CD4-positive, alpha-beta T cell (primary cell): Measurements from ENCODE around the gene GUCD1. TPM values are rescaled to one million over a fixed set of nuclear protein-coding genes. Genes with fewer than 3 reads are reported as not detected.

Experiments
- ATAC-seq: fragments of 200-7000 bp; cut with Tn5 transposase; one replicate; pipeline ENCODE4 v1.10.0; 2022; ENCODE audit warnings: mild to moderate bottlenecking; ENCODE audit not compliant: poor library complexity
- CTCF ChIA-PET: fragments of 350-600 bp; sonication (Branson Sonifier 250); formaldehyde crosslinking; loops from one replicate; lab custom pipeline; 2021; ENCODE audit warnings: antibody characterized with exemption, inconsistent platforms; lab: Charles Lee
- POLR2A ChIA-PET: fragments of 350-600 bp; sonication (Branson Sonifier 250); formaldehyde crosslinking; loops from one replicate; lab custom pipeline; 2021; ENCODE audit warnings: antibody characterized with exemption, inconsistent platforms; lab: Charles Lee
- DNase-seq, 14 experiments: peaks; one replicate each; pipeline ENCODE4 v3.0.0-alpha.2; 2013 to 2020; ENCODE audit warnings: mixed read lengths in 2 of 14
- H3K27ac ChIP-seq, 2 donors: one replicate each; pipeline versions ENCODE4 v1.5.1 to v1.7.0; 2013; ENCODE audit warnings: low read length in 2 of 2, low read depth in 1 of 2, mild to moderate bottlenecking in 1 of 2
- H3K27me3 ChIP-seq, 2 experiments: 1 replicate in 1 of 2; 2 replicates in 1 of 2; pipeline versions ENCODE4 v1.6.1 to v1.7.0; 2013; ENCODE audit warnings: low read length in 2 of 2, control low read depth in 1 of 2, mild to moderate bottlenecking in 1 of 2, moderate library complexity in 1 of 2; ENCODE audit not compliant: insufficient read depth in 2 of 2, control insufficient read depth in 1 of 2
- H3K36me3 ChIP-seq: one replicate; pipeline ENCODE4 v1.6.1; 2013; ENCODE audit warnings: low read length, control low read depth; ENCODE audit not compliant: insufficient read depth
- H3K4me1 ChIP-seq: one replicate; pipeline ENCODE4 v1.6.1; 2013; ENCODE audit warnings: low read length, control low read depth; ENCODE audit not compliant: insufficient read depth
- H3K4me3 ChIP-seq: one replicate; pipeline ENCODE4 v1.5.1; 2013; ENCODE audit warnings: mild to moderate bottlenecking, low read length, moderate library complexity
- H3K9me3 ChIP-seq, 2 experiments: 1 replicate in 1 of 2; 2 replicates in 1 of 2; pipeline versions ENCODE4 v1.6.1 to v1.7.0; 2013; ENCODE audit warnings: low read length in 2 of 2, mild to moderate bottlenecking in 2 of 2, control low read depth in 1 of 2, moderate library complexity in 1 of 2; ENCODE audit not compliant: control insufficient read depth in 1 of 2, insufficient read depth in 1 of 2
- H3K27ac Mint-ChIP-seq: one replicate; pipeline ENCODE4 v1.8.0; 2020; ENCODE audit warnings: mixed read lengths
- H3K27me3 Mint-ChIP-seq: one replicate; pipeline ENCODE4 v1.8.0; 2021; ENCODE audit warnings: mixed read lengths
- H3K36me3 Mint-ChIP-seq: one replicate; pipeline ENCODE4 v1.8.0; 2021; ENCODE audit warnings: low read depth, mixed read lengths
- H3K4me1 Mint-ChIP-seq: one replicate; pipeline ENCODE4 v1.8.0; 2021; ENCODE audit warnings: low read depth, mixed read lengths
- H3K4me3 Mint-ChIP-seq: one replicate; pipeline ENCODE4 v1.8.0; 2020; ENCODE audit warnings: mild to moderate bottlenecking, mixed read lengths
- H3K9me3 Mint-ChIP-seq: one replicate; pipeline ENCODE4 v1.8.0; 2020; ENCODE audit warnings: mixed read lengths
- intact Hi-C, 2 experiments: fragments of 100-400 bp; cut with DNase I in 1 of 2; cut with micrococcal nuclease in 1 of 2; formaldehyde crosslinking; loops; one replicate each; pipeline versions ENCODE4 v1.15.1 to v1.9.0; 2023 to 2025; cut with DNase I, micrococcal nuclease
- total RNA-seq, 174 experiments: library from RNA in 2 of 174; stranded (reverse) in 2 of 174; gene quantifications; one replicate each; pipeline ENCODE4 v1.2.3 and lab custom pipeline; 2021 to 2026
- TF ChIP-seq, protein P1 (sequence below): fragments of 200-600 bp; IDR thresholded peaks from one replicate; pipeline ENCODE4 v1.8.0; 2022; ENCODE audit warnings: antibody characterized with exemption, mild to moderate bottlenecking

Gene GUCD1
- total RNA-seq, 2 experiments from 2014 or later: 60.9 to 68.3 TPM

DNA sequence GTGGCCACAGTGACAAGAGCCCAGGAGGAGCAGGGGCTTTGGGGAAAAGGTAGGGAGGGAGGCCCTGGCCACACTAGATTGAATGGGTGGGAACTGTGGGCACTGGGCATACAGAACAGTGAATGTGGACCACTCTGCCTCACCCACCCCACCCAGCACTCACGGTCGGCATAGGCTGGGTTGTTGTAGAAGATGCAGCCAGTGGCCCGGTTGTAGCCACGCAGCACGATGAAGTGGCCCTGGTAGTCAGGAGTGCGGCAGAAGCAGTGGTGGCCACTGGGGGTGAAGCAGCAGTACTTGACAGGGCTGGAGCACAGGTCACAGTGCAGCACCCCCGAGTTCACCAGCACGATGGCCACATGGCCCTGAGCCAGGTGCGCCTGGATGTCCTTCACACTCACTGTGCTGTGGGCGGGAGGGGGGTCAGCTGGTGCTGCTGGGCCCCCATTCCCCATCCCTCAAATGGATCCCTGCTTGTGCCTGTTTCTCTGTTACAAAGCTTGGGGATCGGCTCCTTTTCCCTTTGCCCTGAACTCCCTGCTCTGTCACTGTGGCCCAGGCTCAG, 11.2 kb downstream of the GUCD1 start:
- POLR2A ChIA-PET: no interaction called here
- CTCF ChIA-PET: no interaction called here

DNA sequence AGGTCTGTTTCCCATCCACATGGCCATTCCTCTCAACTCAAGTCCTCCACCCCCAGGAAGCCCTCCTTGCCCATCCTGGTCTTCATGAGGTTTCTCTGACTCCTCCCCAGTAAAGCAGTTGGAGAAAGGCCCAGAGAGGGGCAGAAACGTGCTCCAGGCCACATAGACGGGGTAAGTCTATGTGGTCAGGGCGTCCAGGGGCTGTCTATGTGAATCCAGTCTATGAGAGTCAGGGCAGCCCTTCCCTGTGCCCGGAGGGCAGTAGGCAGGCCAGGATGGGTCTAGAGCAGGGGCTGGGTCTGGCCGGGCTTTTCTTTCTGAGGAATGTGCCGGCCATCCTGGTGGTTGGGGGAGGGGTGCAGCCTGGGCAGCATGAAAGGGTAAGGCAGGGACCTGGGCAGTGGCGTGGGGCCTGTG, 11.7 kb downstream of the GUCD1 start:
- POLR2A ChIA-PET: no interaction called here
- ATAC-seq (no peak), DNase-seq (no peak)
- Histone ChIP-seq H3K36me3 (peaks cover 73% of the 10 kb centered on the region), H3K4me1 (no peaks in the 10 kb centered on the region), H3K9me3 (no peaks in the 10 kb centered on the region), H3K27ac (no peak overlapping the region), H3K4me3 (no peak overlapping the region), H3K27me3 (no peaks in the 10 kb centered on the region)
- H3K27ac Mint-ChIP-seq: no peak overlapping the region
- no peaks in the 10 kb centered on the region for H3K4me1 Mint-ChIP-seq
- CTCF ChIA-PET: no interaction called here
- no peaks in the 10 kb centered on the region for H3K27me3 Mint-ChIP-seq
- TF ChIP-seq, protein P1, sequence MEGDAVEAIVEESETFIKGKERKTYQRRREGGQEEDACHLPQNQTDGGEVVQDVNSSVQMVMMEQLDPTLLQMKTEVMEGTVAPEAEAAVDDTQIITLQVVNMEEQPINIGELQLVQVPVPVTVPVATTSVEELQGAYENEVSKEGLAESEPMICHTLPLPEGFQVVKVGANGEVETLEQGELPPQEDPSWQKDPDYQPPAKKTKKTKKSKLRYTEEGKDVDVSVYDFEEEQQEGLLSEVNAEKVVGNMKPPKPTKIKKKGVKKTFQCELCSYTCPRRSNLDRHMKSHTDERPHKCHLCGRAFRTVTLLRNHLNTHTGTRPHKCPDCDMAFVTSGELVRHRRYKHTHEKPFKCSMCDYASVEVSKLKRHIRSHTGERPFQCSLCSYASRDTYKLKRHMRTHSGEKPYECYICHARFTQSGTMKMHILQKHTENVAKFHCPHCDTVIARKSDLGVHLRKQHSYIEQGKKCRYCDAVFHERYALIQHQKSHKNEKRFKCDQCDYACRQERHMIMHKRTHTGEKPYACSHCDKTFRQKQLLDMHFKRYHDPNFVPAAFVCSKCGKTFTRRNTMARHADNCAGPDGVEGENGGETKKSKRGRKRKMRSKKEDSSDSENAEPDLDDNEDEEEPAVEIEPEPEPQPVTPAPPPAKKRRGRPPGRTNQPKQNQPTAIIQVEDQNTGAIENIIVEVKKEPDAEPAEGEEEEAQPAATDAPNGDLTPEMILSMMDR: no peak
- H3K9me3 Mint-ChIP-seq: no peaks in the 10 kb centered on the region
- no peak overlapping the region for H3K4me3 Mint-ChIP-seq
- intact Hi-C loops: no loop called here
- H3K36me3 Mint-ChIP-seq: peaks cover 77% of the 10 kb centered on the region

More for the DNA sequence above, 11.2 kb downstream of the GUCD1 start:
- Histone ChIP-seq H3K4me3 (no peak overlapping the region), H3K9me3 (no peaks in the 10 kb centered on the region), H3K36me3 (peaks cover 79% of the 10 kb centered on the region), H3K27me3 (no peaks in the 10 kb centered on the region), H3K27ac (no peak overlapping the region), H3K4me1 (no peaks in the 10 kb centered on the region)
- TF ChIP-seq, protein P1: no peak
- H3K27me3 Mint-ChIP-seq: no peaks in the 10 kb centered on the region
- H3K36me3 Mint-ChIP-seq: peaks cover 81% of the 10 kb centered on the region
- no peaks in the 10 kb centered on the region for H3K9me3 Mint-ChIP-seq
- DNase-seq (no peak), ATAC-seq (no peak)
- H3K4me3 Mint-ChIP-seq: no peak overlapping the region
- intact Hi-C loops: no loop called here
- no peaks in the 10 kb centered on the region for H3K4me1 Mint-ChIP-seq
- no peak overlapping the region for H3K27ac Mint-ChIP-seq

DNA sequence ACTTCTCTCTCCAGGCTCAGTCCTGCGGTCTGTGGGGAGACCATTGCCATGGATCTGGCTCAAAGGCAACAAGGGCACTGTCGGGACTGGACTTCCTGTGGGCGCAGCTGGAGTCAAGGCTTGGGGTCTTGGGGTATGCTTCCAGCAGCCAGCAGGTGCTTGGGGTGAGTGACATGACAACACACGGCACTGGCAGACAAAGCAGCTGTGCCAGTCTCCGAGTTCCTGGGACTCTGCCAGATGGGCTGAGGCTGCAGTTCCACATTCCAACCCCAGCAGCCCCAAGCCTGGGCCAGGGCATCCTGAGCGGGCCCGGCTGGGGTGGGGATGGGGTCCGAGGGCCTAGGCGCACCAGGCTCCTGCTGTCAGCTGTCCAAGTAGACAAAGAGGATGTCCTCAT, 12.3 kb downstream of the GUCD1 start:
- Mint-ChIP-seq H3K4me3 (no peak overlapping the region), H3K4me1 (no peaks in the 10 kb centered on the region), H3K27me3 (no peaks in the 10 kb centered on the region), H3K36me3 (peaks cover 76% of the 10 kb centered on the region), H3K27ac (no peak overlapping the region), H3K9me3 (no peaks in the 10 kb centered on the region)
- Histone ChIP-seq H3K4me1 (no peaks in the 10 kb centered on the region), H3K27ac (no peak overlapping the region), H3K4me3 (no peak overlapping the region), H3K9me3 (no peaks in the 10 kb centered on the region), H3K27me3 (no peaks in the 10 kb centered on the region), H3K36me3 (peaks cover 68% of the 10 kb centered on the region)
- DNase-seq: no peak
- ChIA-PET POLR2A (interaction anchor here (1.3 kb wide), 1 partner anchor 12 kb away, joined by 5 read pairs; the partner anchor contains the start of gene GUCD1), CTCF (no interaction called here)
- intact Hi-C loops: no loop called here
- TF ChIP-seq, protein P1: no peak
- ATAC-seq: no peak
